AG09319 (cell line): Measurements from ENCODE around the gene KRT3.

Source experiments
- DNase-seq: peaks from one replicate; pipeline ENCODE4 v3.0.0-alpha.2; 2010; ENCODE audit warnings: low read depth; ENCODE audit errors: extremely low read depth
- TF ChIP-seq, protein P1 (sequence below): IDR thresholded peaks from 2 replicates; pipeline ENCODE4 v1.5.1; 2011; ENCODE audit warnings: low read depth, mild to moderate bottlenecking, inconsistent platforms, low read length, moderate library complexity

KRT3 gene

DNA sequence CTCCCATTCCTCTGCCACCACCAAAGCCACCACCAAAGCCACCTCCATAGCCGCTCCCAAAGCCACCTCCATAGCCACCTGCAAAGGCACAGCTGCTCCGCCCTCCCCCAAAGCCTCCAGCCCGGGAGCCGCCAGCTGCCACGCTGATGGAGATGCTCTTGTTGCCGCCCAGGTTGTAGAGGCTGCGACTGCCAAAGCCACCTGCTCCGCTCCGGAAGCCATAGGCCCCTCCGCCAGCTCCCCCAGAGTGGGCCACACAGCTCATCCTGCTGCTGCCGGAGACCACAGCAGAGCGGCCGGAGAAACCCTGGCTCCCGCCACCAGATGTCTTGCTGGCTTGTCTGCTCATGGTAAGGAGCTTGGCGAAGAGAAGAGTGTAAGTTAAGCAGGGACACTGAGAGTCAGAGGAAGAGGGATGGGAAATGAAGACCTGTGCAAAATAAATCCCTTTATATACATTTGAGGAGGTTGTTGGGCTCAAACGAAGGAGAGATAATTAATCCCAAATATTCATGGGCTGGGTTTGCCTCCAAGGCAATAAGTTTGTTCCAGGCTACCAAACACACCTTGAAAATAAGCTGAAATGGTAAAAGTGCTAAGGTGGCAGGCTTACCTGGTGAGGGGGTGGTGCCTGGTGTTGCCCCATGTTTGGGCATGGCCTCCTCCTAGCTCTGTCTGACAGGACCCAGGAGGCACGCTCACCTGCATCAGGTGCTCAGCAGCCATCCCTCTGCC lies at the start of gene KRT3:
TSS of gene KRT3 (minus strand) at position 424 of the 735 bp plus-strand sequence. CDS start at position 349, 75 bp downstream.
- DNase-seq: no peak

DNA sequence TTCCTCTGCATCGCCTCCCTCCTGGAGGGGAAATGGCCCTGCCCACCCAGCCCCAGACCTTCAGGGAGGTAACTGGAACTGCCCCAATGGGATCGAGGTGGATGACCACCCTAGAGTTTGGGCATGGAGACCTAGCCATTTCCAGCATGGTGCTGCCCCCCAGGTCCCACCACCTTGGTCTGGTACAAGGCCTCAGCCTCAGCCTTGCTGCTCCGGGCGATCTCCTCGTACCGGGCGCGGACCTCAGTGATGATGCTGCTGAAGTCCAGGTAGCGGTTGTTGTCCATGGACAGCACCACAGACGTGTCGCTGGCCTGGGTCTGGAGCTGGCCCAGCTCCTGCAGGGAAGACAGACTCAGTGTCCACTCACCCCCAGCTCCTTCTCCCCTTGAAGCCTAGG lies 48.5 kb upstream of the KRT3 start:
- DNase-seq: no peak
- TF ChIP-seq, protein P1, sequence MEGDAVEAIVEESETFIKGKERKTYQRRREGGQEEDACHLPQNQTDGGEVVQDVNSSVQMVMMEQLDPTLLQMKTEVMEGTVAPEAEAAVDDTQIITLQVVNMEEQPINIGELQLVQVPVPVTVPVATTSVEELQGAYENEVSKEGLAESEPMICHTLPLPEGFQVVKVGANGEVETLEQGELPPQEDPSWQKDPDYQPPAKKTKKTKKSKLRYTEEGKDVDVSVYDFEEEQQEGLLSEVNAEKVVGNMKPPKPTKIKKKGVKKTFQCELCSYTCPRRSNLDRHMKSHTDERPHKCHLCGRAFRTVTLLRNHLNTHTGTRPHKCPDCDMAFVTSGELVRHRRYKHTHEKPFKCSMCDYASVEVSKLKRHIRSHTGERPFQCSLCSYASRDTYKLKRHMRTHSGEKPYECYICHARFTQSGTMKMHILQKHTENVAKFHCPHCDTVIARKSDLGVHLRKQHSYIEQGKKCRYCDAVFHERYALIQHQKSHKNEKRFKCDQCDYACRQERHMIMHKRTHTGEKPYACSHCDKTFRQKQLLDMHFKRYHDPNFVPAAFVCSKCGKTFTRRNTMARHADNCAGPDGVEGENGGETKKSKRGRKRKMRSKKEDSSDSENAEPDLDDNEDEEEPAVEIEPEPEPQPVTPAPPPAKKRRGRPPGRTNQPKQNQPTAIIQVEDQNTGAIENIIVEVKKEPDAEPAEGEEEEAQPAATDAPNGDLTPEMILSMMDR: no peak

More for the DNA sequence above, at the start of gene KRT3:
- TF ChIP-seq, protein P1: no peak

DNA sequence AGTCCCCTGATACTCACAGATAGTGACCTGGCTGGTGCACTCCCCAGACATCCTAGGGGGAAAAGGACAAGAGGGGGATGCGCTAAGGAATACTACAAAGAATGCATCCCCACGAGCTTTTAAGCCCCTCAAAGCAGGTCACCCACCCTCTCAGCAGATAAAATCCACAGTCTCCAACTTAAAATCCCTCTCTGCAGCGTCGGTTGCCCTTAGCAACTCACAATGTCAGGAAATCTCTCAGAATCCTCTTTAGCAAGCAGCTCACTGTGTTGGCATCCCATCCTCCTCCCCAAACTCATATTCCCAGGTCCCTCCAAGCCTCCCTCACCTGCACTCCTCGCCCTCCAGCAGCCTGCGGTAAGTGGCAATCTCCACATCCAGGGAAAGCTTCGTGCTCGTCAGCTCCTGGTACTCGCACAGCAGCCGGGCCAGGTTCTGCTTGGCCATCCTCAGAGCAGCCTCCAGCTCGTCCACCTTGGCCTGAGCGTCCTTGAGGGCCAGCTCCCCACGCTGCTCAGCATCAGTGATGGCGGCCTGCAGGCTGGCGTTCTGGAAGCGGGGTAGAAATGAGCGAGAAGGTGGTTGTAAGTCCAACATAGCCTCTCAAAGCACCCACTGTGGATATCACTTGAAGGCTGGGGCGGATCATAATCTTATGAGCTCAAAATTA lies 43.7 kb upstream of the KRT3 start:
- DNase-seq: no peak
- TF ChIP-seq, protein P1: no peak

DNA sequence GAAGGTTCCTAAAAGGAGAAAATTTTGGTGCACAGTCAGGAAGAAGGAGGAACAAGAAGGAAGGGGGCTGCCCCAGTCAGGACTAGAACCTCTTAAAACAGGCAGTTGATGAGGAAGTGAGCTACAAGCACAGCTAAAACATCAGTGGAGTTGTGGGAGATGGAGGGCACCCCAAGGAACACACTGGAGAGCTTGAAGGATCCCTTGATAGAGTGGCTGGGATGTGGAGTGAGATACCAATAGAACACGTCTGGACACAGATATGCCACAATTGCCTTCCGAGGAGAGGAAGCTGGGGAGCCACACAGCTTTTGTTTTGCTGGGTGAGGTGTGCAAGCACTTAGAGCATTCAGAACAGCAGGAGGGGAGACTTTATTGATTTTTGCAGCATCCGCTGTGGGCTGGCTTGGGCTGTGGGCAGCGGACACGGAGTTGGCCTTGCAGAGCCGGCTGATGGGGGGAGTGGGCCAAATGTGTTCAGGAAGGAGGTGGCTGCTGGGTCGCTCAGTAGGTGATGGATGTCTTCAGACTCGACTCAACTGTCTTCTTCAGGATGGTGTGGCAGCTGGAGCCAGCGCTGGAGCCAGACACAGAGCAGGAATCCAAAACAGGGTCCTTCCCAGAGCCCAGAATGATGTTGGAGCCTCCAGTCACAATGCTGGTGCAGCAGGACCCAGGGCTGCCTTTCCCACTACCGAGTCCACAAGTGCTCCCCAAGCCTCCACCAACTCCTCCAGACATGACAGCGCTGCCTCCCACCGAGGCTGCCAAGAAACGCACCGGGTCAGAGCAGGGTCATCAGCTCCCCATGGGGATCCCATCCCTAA lies 42.9 kb upstream of the KRT3 start:
- no peak for DNase-seq
- TF ChIP-seq, protein P1: no peak

DNA sequence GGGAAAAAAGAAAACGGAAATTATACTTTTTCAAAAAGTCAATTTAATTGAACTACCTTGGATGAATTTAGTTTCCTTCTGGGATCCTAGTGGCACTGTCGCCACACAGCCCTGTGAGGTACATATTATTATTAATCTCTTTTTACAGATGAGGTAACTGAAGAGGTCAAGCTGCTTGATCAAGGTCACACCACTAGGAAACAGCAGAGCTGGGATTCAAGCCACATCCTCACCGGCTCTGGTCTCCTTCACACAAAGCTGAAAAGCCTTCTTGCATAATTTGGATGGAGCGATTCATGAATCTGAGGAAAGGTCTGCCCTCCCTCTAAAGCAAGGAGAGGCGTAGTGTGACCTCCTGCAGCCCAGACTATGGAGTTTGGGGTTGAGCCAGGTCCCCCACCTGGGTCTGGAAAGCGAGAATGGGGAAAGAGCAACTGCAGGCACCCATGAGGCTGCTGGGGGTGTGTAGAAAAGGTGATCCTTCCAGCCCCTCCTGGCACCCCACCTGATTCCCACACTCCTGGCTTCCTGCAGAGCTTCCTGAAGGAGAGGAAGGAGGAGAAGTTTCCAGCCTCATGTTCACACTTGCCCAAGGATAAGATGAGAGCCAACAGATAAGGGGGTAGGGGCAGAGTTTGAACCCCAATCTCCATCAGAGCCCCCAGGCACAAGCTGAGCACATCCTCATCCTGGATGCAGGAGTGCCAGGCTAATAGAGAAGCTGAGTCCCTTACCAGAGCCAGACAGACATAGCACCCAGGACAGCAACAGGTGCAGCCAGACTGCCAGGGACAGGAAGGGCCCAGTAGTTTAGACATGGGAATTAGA lies 42.1 kb upstream of the KRT3 start:
- no peak for DNase-seq
- TF ChIP-seq, protein P1: no peak

DNA sequence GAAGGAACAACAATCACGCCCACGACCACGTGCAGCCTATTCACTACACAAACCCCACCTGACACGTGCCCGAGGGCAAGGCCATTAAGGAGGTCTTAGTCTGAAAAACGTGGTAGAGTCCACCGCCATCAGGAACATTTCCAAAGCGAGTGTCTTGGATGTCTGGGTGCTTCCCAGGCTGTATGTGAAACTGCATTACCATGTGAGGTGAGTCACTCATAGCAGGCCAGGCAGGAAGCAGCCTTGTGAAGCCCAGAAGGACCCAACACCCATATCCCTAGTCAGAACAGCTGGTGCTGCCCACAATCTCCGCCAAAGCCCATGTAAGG lies 41.5 kb upstream of the KRT3 start:
- DNase-seq: no peak
- TF ChIP-seq, protein P1: no peak
